HT1080 (cell line): Measurements from ENCODE around the gene FAM107B. TPM values are rescaled to one million over a fixed set of nuclear protein-coding genes. Genes with fewer than 3 reads are reported as not detected.
"Not testable (repeated sequence)": the region's sequence is repeated elsewhere in the genome, so short reads cannot be mapped to it uniquely, and the experiment has no call there.

ENCODE experiments used
- DNase-seq: peaks from one replicate; pipeline ENCODE4 v3.0.0-alpha.2; 2015; ENCODE audit warnings: low read depth
- total RNA-seq: library from RNA; depleted of rRNA; stranded (reverse); fragments of >200 nt; shearing (Covaris generic); gene quantifications from 2 replicates; pipeline ENCODE4 v1.2.3, GENCODE V29; 2014

FAM107B gene
- total RNA-seq, 1 experiment from 2014 or later, result 9.8 TPM

DNA sequence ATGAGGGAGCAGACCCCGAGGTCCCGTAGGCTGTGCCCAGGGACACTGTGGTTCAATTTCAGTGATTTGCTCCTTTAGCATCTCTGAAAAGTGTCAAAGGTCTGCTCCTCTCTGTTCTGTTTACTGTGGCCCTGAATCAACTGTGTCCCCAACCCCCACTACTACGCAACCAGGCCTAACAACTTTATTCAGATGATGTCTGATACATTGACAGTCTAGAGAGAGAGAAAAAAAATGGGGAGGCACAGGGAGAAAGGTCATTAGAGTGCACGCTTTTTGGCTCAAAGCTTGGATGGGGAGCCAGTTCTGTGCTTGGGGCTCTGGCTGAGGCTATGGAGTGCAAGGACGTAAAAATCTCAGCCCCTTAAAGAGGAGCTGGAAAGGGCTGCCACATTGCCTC is 77.9 kb downstream of the FAM107B start:
- DNase-seq, result no peak

DNA sequence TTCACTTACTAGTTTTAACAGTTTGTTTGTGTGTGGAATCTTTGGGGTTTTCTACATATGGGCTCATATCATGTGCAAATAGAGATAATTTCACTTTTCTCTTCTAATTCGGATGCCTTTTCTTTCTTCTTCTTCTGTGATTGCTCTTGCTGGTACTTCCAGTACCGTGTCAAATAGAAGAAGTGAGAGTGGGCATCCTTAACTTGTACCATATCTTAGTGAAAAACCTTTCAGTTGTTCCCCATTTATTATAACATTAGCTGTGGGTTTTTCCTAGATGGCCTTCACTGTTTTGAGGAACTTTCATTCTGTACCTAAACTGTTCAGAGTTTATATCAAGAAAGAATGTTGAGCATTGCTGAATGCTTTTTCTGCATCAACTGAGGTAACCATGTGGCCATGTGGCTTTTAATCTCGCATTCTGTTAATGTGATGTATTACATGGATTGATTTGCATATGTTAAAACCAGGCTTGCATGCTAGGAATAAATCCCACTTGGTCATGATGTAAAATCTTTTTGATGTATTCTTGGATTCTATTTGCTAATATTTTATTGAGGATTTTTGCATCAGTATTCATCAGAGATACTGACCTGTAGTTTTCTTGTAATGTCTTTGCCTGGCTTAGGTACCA is 78.7 kb downstream of the FAM107B start:
- DNase-seq, result no peak

DNA sequence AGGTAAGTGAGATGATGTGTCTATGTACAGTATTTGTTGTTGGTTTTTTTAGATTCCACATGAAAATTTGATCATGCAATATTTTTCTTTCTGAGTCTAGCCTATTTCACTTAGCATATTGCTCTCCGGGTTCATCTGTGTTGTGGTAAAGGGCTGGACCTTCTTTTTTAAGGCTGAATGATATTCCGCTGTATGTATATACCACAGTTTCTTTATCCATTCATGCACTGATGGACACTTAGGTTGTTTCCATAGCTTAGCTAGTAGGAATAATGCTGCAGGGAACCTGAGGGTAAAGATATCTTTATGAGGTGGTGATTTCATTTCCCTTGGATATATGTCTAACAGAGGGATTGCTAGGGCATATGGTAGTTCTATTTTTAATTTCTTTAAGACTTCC is 80.8 kb downstream of the FAM107B start:
- no peak for DNase-seq

GRCh38 chr10:14692344-14693076 is 82.2 kb downstream of the FAM107B start:
- no peak for DNase-seq

DNA sequence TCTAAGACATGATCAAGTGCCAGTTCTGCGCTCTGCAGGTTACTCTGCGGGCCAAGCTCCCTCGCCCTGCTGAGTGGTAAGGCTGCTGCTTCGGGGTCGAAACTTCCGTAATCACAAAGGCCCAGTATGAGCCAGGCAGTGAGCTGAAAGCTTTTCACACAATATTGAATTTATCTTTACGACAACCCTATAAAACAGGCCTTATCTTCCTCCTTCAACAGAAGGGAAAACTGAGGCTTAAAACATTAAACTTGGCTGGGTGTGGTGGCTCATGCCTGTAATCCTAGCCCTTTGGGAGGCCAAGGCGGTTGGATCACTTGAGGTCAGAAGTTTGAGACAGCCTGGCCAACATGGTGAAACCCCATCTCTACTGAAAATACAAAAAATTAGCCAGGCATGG is 83.3 kb downstream of the FAM107B start:
- no peak for DNase-seq

GRCh38 chr10:14688606-14689005 is 86.1 kb downstream of the FAM107B start:
- no peak for DNase-seq

- not testable (repeated sequence) for DNase-seq
Observed at GRCh38 chr10:14688189-14688588, 86.5 kb downstream of the FAM107B start.

DNA sequence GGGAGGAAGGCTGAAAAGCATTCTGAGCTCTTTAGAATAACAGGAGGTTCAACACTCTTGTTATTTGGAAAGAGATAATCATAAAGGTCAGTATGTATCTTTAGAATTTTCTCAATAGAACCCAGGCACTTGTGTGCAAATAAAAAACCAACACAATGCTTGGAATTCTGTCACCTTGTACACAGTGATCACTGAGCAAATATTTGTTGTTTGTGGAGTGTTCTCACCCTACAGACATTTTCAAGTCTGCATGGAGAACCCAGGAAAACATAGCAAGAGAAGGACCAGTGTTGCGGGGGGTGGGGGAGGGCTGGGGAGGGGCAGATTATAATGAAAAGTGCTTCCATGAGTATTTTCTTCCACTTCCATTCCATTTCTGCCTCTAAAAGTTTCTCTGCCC is 87.4 kb downstream of the FAM107B start:
- no peak for DNase-seq

- no peak for DNase-seq
Observed at GRCh38 chr10:14686356-14686755, 88.3 kb downstream of the FAM107B start.

GRCh38 chr10:14684354-14684753 is 90.3 kb downstream of the FAM107B start:
- DNase-seq, result no peak

DNA sequence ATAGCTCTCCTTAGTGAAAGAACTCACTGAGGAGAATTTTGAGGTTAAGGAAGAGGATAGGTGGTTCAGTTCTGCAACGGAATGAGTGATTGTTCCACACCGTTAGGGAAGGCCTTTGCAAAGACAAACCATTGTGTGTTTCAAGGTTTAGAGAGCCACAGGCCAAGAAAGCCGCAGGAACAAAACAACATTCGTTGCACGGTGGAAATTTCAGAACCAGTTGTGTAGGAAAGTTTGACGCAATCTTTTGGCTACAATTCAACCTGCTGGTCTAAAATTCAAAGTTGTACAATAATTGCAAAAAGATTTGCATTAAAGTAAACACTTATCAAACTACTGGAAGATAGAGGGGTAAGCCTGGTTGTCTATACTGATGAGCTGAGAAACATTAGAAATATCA is 91.4 kb downstream of the FAM107B start:
- DNase-seq, result no peak

DNA sequence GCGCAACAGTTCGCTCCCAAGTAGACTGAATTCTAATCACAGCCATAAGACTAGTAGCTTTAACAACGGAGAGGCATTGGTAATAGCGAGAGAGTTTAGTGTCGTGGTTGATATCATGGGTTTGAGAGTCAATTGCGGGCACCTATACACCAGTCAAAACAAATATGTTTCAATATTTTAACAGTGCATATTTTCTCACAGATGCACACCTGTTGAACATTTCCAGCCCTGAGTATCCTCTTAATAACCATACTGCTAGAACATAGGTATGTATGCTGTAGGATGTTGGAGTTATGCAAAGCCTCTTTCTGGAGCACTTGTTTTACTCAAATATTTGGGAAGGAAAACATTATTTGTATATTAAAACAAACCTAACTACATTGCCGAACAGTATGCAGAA is 92.9 kb downstream of the FAM107B start:
- no peak for DNase-seq

DNA sequence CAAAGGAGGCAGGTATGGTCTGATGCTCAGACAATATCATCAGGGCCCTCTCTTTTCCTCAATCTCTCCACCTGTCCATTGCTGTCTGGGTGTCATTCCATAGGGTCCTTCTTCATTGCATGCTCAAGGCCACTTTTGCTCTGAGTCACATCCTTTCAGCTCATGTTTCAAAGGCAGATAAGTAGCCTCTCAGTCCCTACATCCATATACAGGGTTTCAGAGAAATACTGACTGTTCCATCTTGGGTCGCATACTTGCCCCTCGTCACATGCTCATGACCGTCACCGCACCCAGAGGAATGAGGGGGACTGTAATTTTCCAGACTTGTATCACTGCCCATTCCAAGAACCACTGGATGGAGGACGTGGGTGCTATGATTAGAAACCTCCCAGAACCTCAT is 93.4 kb downstream of the FAM107B start:
- DNase-seq, result peak; percentile 25

GRCh38 chr10:14678637-14679036 is 96.1 kb downstream of the FAM107B start:
- DNase-seq, result no peak

GRCh38 chr10:14676732-14677131 is 98.0 kb downstream of the FAM107B start:
- no peak for DNase-seq

DNA sequence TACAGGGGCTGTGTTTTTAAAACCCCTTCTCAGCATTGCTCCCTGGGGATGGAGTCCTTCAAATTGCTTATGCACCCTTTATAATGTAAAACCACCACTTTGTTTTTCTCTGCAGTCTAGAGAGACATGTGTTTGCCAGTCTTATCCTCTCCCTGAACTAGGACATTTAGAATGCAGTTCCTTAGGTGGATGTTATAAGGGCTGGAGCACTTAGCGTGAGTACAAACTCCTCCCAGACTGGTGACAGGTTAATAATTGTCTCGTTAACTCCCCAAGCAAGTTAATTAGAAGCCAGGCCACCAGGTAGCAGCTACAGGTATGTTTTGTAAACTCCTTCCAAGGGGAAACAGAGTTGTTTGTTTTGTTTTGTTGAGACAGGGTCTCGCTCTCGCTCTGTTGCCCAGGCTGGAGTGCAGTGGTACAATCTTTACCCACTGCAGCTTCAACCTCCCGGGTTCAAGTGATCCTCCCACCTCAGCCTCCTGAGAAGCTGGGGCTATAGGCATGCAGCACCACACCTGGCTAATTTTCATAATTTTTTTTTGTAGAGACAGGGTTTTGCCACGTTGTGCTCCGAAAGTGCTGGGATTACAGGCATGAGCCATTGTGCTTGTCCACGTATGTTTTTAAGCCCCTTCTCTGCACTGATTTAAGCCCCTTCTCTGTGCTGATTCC is 100.2 kb downstream of the FAM107B start:
- DNase-seq, result no peak

GRCh38 chr10:14673189-14673861 is 101.4 kb downstream of the FAM107B start:
- no peak for DNase-seq

GRCh38 chr10:14671386-14671831 is 103.3 kb downstream of the FAM107B start:
- DNase-seq, result peak; percentile 74

GRCh38 chr10:14670551-14671240 is 104.0 kb downstream of the FAM107B start:
- peak; percentile 81 for DNase-seq

DNA sequence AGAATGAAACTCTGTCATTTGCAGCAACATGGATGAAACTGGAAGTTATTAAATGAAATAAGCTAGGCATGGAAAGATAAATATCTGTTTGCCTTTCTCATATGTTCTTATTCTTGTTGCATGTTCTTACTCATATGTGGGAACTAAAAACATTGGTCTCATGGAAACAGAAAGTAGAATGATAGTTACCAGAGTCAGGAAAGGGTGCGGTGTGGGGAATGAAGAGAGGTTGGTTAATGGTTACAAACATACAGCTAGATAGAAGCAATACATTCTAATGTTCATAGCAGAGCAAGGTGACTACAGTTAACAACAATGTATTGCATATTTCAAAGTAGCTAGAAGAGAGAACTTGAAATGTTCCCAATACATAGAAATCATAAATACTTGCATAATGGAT is 105.1 kb downstream of the FAM107B start:
- no peak for DNase-seq

DNA sequence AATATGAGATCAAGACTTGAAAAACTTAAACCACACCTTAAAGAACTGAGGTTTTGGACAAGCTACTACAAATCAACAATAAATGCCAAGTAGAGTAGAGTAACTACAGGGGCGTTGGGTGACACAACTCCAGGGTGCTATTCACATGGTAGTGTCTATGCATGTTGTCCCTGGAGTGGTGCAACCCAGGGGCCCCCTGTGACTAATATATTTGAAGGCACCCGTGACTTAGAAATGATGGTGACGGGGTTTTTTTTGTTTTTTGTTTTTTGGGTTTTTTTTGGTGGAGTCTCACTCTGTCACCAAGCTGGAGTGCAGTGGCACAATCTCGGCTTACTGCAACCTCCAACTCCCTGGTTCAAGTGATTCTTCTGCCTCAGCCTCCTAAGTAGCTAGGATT is 106.9 kb downstream of the FAM107B start:
- DNase-seq, result no peak
